Gastroesophageal sphincter (tissue), 3 donors: Measurements from ENCODE around the gene PRKN.

Source experiments
- CTCF ChIP-seq, 4 experiments: fragments of 200-600 bp in 2 of 4; fragments of 450-650 bp in 2 of 4; sonication (generic) in 1 of 4; IDR thresholded peaks; one replicate each; pipeline ENCODE4 v1.5.1; 2017 to 2019; ENCODE audit warnings: antibody characterized with exemption in 4 of 4, mild to moderate bottlenecking in 2 of 4, moderate library complexity in 2 of 4
- POLR2AphosphoS5 ChIP-seq: sonication (generic); formaldehyde crosslinking; IDR thresholded peaks from one replicate; pipeline ENCODE4 v1.6.1; 2017; ENCODE audit warnings: antibody characterized with exemption

- TF ChIP-seq CTCF (IDR thresholded peaks at IDR 0.05) (no peak), POLR2AphosphoS5 (no peak)
These were observed 1312.9 kb downstream of the PRKN start for GRCh38 chr6:161414707-161415106.
